UCSD-AML1 (cell line): ENCODE data around the gene SMIM35.

Experiments
- DNase-seq: peaks from one replicate; lab custom pipeline; 2025; ENCODE audit not compliant: unreplicated experiment; lab: John Stamatoyannopoulos, UW

Gene SMIM35

GRCh38 chr11:118111019-118111743 is 24.4 kb upstream of the SMIM35 start:
- DNase-seq = no peak

- DNase-seq = no peak
These were observed 22.5 kb upstream of the SMIM35 start for GRCh38 chr11:118109231-118109630.

- DNase-seq = no peak
These were observed 21.8 kb upstream of the SMIM35 start for GRCh38 chr11:118108513-118108912.

- no peak for DNase-seq
These were observed 20.1 kb upstream of the SMIM35 start for GRCh38 chr11:118106789-118107335.

- no peak for DNase-seq
These were observed 19.0 kb upstream of the SMIM35 start for GRCh38 chr11:118105657-118106305.

GRCh38 chr11:118104491-118104890 is 17.7 kb upstream of the SMIM35 start:
- no peak for DNase-seq

- no peak for DNase-seq
These were observed 16.0 kb upstream of the SMIM35 start for GRCh38 chr11:118102721-118103261.

- DNase-seq = no peak
These were observed 14.0 kb upstream of the SMIM35 start for GRCh38 chr11:118100691-118101232.

GRCh38 chr11:118099838-118100556 is 13.2 kb upstream of the SMIM35 start:
- no peak for DNase-seq

GRCh38 chr11:118098996-118099837 is 12.5 kb upstream of the SMIM35 start:
- no peak for DNase-seq

- DNase-seq = no peak
These were observed 9.2 kb upstream of the SMIM35 start for GRCh38 chr11:118095967-118096367.

GRCh38 chr11:118095493-118095892 is 8.7 kb upstream of the SMIM35 start:
- no peak for DNase-seq

GRCh38 chr11:118092907-118093571 is 6.3 kb upstream of the SMIM35 start:
- DNase-seq = no peak

GRCh38 chr11:118091690-118092089 is 4.9 kb upstream of the SMIM35 start:
- DNase-seq = no peak

GRCh38 chr11:118090545-118091162 is 3.9 kb upstream of the SMIM35 start:
- no peak for DNase-seq

- peak; percentile 70 for DNase-seq
These were observed 1.8 kb upstream of the SMIM35 start for GRCh38 chr11:118088531-118088930.

GRCh38 chr11:118087931-118088330 is 1.2 kb upstream of the SMIM35 start:
- DNase-seq = no peak

GRCh38 chr11:118084656-118085055 is 2.1 kb downstream of the SMIM35 start:
- DNase-seq = no peak

- peak; percentile 58 for DNase-seq
These were observed 2.5 kb downstream of the SMIM35 start for GRCh38 chr11:118084247-118084646.
